HG02884 (cell line): ENCODE data around the gene RND2.

Experiments
- ATAC-seq: cut with Tn5 transposase; IDR thresholded peaks from one replicate; pipeline ENCODE4 v1.9.1; 2021; ENCODE audit warnings: mild to moderate bottlenecking, moderate library complexity; ENCODE audit not compliant: unreplicated experiment

Gene RND2

DNA sequence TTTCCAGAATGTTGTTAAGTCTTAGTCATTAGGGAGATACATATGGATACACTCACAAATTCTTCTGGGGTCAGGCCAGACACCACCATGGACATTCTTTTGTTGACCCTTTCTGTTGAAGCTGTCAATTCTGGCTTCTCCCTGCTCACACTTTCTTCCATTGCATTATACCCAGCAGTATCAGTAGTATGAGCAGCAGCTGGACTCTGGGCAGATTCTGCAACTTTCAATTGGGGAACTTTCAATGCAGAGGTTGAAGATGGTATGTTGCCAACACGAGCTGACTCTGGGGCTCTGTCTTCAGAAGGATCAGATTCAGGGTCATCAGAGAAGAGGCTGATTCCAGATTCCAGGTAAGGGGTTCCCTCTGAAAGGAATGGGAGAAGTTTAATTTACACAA is 45.8 kb downstream of the RND2 start:
- no peak for ATAC-seq

DNA sequence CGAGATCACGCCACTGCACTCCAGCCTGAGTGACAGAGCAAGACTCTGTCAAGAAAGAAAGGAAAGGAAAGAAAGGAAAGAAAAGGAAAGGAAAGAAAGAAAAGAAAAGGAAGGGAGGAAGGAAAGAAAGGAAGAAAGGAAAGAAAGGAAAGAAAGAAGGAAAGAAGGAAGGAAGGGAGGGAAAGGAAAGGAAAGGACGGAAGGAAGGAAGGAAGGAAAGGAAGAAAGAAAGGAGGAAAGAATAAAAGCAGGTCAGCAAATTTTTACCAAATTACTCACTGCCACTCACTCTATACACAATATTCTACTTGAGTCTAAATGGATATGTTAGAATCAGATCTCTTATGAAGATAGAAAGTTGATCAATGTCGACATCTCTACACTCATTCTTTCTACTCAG is 49.8 kb downstream of the RND2 start:
- no peak for ATAC-seq

DNA sequence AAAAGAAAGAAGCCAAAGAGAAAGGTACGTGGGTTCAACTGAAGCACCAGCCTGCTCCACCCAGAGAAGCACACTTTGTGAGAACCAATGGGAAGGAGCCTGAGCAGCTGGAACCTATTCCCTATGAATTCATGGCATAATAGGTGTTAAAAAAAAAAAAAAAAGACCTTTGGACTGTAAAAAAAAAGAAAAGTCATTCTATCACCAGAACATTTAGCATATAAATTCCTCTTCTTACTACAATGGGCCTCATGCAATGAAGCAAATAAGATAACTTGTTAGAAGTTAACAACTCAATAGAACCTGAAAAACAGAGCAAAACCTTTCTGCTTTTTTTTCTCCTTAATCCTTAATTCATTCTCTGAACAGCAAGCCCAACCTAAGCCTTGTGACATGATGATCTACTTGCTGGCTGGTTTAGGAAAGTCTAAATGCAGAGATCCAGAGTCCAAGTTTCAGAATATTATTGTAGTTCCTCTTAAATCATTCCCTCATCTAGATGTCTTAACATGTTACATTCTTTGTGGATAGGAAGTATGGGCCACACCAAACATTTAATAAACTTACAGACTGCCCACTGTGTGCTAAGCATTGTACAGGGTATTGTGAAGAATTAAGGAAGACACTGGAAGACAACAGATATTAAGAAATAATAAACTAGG is 54.7 kb downstream of the RND2 start:
- ATAC-seq: no peak
